DOHH2 (cell line): ENCODE results near the gene GSTM4.
"Not testable (repeated sequence)": the region's sequence is repeated elsewhere in the genome, so short reads cannot be mapped to it uniquely, and the experiment has no call there.

Experiments
- H3F3A ChIP-seq: fragments of 200-600 bp; sonication (generic), shearing (Covaris generic); 2 replicates; pipeline ENCODE4 v1.6.0; 2016; ENCODE audit warnings: antibody characterized with exemption, mild to moderate bottlenecking; ENCODE audit not compliant: control insufficient read depth, insufficient read depth
- H3K27ac ChIP-seq: fragments of 200-600 bp; sonication (generic); 2 replicates; pipeline ENCODE4 v1.5.1; 2014; ENCODE audit warnings: low read depth, mild to moderate bottlenecking, low read length, moderate library complexity
- H3K27me3 ChIP-seq: fragments of 200-600 bp; sonication (generic); 2 replicates; pipeline ENCODE4 v1.6.1; 2014; ENCODE audit warnings: mild to moderate bottlenecking, low read length, mixed read lengths; ENCODE audit not compliant: control insufficient read depth
- H3K36me3 ChIP-seq: fragments of 200-600 bp; sonication (generic); 2 replicates; pipeline ENCODE4 v1.6.1; 2014; ENCODE audit warnings: mild to moderate bottlenecking, low read length, moderate library complexity, mixed read lengths; ENCODE audit not compliant: control insufficient read depth
- H3K4me1 ChIP-seq: fragments of 200-600 bp; sonication (generic); 2 replicates; pipeline ENCODE4 v1.6.1; 2014; ENCODE audit warnings: mild to moderate bottlenecking, low read length, mixed read lengths; ENCODE audit not compliant: control insufficient read depth
- H3K4me2 ChIP-seq: fragments of 200-600 bp; sonication (generic); 2 replicates; pipeline ENCODE4 v1.6.0; 2014; ENCODE audit warnings: mild to moderate bottlenecking, low read length, moderate library complexity
- H3K4me3 ChIP-seq: fragments of 200-600 bp; sonication (generic); 2 replicates; pipeline ENCODE4 v1.5.1; 2014; ENCODE audit warnings: mild to moderate bottlenecking, low read length, mixed read lengths
- H3K79me2 ChIP-seq: fragments of 200-600 bp; sonication (generic); 2 replicates; pipeline ENCODE4 v1.6.1; 2014; ENCODE audit warnings: mild to moderate bottlenecking, low read length, mixed read lengths; ENCODE audit not compliant: control insufficient read depth
- H3K9me2 ChIP-seq: fragments of 200-600 bp; sonication (generic); replicated peaks from 2 replicates; pipeline ENCODE4 v1.6.1; 2014; ENCODE audit warnings: mild to moderate bottlenecking, low read length, mixed read lengths; ENCODE audit not compliant: control insufficient read depth
- H3K9me3 ChIP-seq: fragments of 200-600 bp; sonication (generic); 2 replicates; pipeline ENCODE4 v1.6.1; 2014; ENCODE audit warnings: antibody characterized with exemption, low read length, mixed read lengths; ENCODE audit not compliant: control insufficient read depth, insufficient read depth
- H4K20me1 ChIP-seq: fragments of 200-600 bp; sonication (generic); 2 replicates; pipeline ENCODE4 v1.6.0; 2014; ENCODE audit warnings: low read depth, mild to moderate bottlenecking, antibody characterized with exemption, low read length, moderate library complexity; ENCODE audit not compliant: control insufficient read depth, insufficient read depth
- EZH2phosphoT487 ChIP-seq: fragments of 200-600 bp; sonication (generic); IDR thresholded peaks from 2 replicates; pipeline ENCODE4 v1.6.1; 2017; ENCODE audit warnings: borderline replicate concordance, mild to moderate bottlenecking, antibody characterized with exemption, low read length, moderate library complexity, mixed read lengths
- TF ChIP-seq, protein P1 (sequence below): fragments of 200-600 bp; sonication (generic); IDR thresholded peaks from one replicate; pipeline ENCODE4 v1.5.1; 2014; ENCODE audit warnings: antibody characterized with exemption, mild to moderate bottlenecking, low read depth, low read length; ENCODE audit not compliant: poor library complexity, severe bottlenecking

The GSTM4 gene

DNA sequence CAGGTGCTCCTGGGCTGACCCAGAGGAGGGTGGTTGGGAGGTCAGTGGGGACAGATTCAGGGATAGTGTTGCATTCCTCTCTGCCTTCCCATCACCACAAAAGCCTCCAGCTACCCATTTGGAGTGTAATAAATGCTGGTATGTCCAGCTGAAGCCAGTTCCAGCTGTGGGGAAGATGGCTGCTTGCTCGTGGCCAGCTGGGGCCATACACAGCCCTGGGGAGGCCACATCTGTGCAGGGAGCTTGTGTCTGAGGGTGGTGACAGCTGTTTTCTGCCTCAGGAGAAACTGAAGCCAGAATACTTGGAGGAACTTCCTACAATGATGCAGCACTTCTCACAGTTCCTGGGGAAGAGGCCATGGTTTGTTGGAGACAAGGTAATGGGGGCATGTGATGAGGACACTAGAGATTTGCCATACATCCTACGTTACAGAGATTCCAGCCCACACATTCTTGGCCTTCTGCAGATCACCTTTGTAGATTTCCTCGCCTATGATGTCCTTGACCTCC is 2.7 kb downstream of the GSTM4 start:
- Histone ChIP-seq H3K36me3 (no peaks in the 10 kb centered on the region), H3K27me3 (peaks cover 7% of the 10 kb centered on the region; the same call in 1 of the 2 replicates), H3K4me1 (peaks cover 16% of the 10 kb centered on the region), H3K9me2 (no peaks in the 10 kb centered on the region), H3K4me3 (no peak overlapping the region), H4K20me1 (no peaks in the 10 kb centered on the region), H3F3A (no peaks in the 10 kb centered on the region), H3K79me2 (no peaks in the 10 kb centered on the region), H3K4me2 (no peak overlapping the region), H3K27ac (no peak overlapping the region), H3K9me3 (no peaks in the 10 kb centered on the region)
- TF ChIP-seq, protein P1, sequence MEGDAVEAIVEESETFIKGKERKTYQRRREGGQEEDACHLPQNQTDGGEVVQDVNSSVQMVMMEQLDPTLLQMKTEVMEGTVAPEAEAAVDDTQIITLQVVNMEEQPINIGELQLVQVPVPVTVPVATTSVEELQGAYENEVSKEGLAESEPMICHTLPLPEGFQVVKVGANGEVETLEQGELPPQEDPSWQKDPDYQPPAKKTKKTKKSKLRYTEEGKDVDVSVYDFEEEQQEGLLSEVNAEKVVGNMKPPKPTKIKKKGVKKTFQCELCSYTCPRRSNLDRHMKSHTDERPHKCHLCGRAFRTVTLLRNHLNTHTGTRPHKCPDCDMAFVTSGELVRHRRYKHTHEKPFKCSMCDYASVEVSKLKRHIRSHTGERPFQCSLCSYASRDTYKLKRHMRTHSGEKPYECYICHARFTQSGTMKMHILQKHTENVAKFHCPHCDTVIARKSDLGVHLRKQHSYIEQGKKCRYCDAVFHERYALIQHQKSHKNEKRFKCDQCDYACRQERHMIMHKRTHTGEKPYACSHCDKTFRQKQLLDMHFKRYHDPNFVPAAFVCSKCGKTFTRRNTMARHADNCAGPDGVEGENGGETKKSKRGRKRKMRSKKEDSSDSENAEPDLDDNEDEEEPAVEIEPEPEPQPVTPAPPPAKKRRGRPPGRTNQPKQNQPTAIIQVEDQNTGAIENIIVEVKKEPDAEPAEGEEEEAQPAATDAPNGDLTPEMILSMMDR = no peak
- no peak for TF ChIP-seq EZH2phosphoT487

DNA sequence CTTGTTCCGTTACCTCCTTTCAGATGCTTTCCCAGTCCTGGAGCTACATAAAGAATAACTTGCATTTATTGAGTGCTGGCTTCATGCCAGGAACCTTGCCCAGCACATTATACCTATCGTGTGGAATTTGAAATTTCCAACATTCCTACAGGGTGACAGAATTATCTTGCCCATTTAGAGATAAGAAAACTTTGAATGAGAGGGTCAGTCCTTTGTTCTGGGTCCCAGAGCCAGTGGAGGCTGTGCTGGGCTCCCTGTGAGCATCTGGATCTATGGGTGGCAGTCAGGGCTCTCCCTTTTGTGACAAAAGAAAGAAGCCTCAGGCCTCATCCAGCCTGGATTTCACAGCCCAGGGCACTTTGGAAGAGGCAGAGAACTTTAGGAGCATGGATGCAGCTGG is 3.2 kb downstream of the GSTM4 start:
- no peaks in the 10 kb centered on the region for H3K9me2 ChIP-seq
- H3K36me3 ChIP-seq = no peaks in the 10 kb centered on the region
- H3K27ac ChIP-seq = no peak overlapping the region
- no peaks in the 10 kb centered on the region for H3F3A ChIP-seq
- H3K4me2 ChIP-seq = no peak overlapping the region
- no peaks in the 10 kb centered on the region for H3K9me3 ChIP-seq
- no peaks in the 10 kb centered on the region for H4K20me1 ChIP-seq
- H3K4me1 ChIP-seq = peaks cover 16% of the 10 kb centered on the region
- no peak overlapping the region for H3K4me3 ChIP-seq
- H3K27me3 ChIP-seq = peaks cover 7% of the 10 kb centered on the region; the same call in 1 of the 2 replicates
- TF ChIP-seq, protein P1 = no peak
- TF ChIP-seq EZH2phosphoT487 = no peak
- no peaks in the 10 kb centered on the region for H3K79me2 ChIP-seq

DNA sequence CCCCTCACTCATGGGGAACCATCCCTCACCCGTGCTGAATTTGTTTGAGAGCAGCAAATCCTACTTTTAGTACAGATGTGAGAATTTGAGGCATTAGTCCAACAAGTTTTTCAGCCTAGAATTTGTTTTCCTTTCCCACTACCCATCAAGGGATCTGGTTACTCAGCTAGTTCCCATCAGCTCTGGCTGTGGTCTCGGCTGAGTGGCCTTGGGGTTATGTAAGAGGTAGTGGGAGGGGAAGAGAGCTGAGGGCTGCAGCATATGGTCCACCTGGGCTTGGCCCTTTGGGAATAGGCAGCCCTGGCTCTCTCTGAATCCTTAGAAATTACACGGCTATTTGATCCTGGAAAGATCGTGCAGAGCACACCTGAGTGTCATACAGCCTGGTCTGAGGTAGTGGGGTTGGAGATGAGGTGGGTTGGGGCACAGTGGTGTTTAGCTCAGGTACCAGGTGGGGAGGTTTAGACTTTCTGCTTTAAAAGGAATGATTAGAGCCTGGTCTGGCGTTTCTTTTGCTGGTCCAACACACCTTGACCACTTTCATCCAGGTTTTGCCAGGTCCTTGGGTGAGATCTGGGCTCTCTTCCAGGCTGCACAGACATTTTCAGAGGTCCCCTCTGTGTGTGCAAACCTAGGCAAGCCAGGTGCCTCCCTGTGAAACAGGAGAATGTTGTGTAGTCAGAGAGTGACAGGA is 4.2 kb downstream of the GSTM4 start:
- H3K9me3 ChIP-seq = no peaks in the 10 kb centered on the region
- H3K36me3 ChIP-seq = no peaks in the 10 kb centered on the region

DNA sequence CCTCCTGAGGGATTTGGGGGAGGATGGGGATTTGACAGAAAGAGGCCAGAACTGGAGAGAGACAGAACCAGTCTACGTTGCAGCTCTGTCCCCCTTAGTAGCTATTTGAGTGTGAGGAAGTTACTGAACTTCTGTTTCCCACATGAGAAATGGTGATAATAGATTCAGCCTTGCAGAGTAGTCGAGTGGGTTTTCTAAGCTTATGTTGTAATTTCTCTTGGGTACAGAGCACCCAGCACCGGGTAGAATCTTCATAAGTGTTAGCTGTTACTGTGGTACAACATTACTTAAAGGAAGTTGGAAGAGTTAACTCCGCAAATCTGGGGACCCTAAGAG is 4.8 kb downstream of the GSTM4 start:
- H3F3A ChIP-seq, H3K4me2 ChIP-seq, H4K20me1 ChIP-seq, H3K27me3 ChIP-seq, H3K4me3 ChIP-seq, H3K27ac ChIP-seq, H3K9me3 ChIP-seq, H3K79me2 ChIP-seq, H3K9me2 ChIP-seq, H3K4me1 ChIP-seq, H3K36me3 ChIP-seq: not testable (repeated sequence)

More for the DNA sequence above, 4.2 kb downstream of the GSTM4 start:
- no peak overlapping the region for H3K4me2 ChIP-seq
- no peaks in the 10 kb centered on the region for H3K9me2 ChIP-seq
- no peaks in the 10 kb centered on the region for H3K79me2 ChIP-seq
- TF ChIP-seq, protein P1 = no peak
- TF ChIP-seq EZH2phosphoT487 = no peak
- no peaks in the 10 kb centered on the region for H3K27me3 ChIP-seq
- no peak overlapping the region for H3K4me3 ChIP-seq
- no peaks in the 10 kb centered on the region for H3F3A ChIP-seq
- H4K20me1 ChIP-seq = no peaks in the 10 kb centered on the region
- H3K27ac ChIP-seq = no peak overlapping the region
- H3K4me1 ChIP-seq = peaks cover 9% of the 10 kb centered on the region
